ENCODE data around the gene OBI1.

DNA sequence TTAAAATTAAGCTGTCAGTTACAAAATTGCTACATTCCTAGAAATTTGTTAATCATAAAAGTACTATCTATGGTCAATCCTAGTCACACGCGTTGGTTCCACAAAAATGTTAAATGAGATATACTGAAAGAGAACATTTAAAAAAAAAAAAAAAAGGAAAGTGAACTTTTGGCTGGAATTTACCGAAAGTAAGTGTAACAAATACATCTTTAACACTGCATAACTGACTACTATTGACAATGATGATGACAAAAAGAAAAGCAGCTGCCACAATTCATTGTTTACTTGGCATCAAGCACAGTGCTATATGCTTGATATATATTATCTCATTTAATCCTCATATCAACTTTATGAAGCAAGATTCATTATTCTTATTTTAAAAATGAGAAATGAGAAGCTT lies 35.8 kb downstream of the OBI1 start:
- TF ChIP-seq POLR2AphosphoS5 (IDR thresholded peaks at IDR 0.05) (no peak), POLR2A (IDR thresholded peaks at IDR 0.05) (no peak)
- TF ChIP-seq, protein P1, sequence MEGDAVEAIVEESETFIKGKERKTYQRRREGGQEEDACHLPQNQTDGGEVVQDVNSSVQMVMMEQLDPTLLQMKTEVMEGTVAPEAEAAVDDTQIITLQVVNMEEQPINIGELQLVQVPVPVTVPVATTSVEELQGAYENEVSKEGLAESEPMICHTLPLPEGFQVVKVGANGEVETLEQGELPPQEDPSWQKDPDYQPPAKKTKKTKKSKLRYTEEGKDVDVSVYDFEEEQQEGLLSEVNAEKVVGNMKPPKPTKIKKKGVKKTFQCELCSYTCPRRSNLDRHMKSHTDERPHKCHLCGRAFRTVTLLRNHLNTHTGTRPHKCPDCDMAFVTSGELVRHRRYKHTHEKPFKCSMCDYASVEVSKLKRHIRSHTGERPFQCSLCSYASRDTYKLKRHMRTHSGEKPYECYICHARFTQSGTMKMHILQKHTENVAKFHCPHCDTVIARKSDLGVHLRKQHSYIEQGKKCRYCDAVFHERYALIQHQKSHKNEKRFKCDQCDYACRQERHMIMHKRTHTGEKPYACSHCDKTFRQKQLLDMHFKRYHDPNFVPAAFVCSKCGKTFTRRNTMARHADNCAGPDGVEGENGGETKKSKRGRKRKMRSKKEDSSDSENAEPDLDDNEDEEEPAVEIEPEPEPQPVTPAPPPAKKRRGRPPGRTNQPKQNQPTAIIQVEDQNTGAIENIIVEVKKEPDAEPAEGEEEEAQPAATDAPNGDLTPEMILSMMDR (IDR thresholded peaks at IDR 0.05): no peak
